ELF-1 (cell line): Measurements from ENCODE around the gene DNAJC3.
"Not testable (repeated sequence)": the region's sequence is repeated elsewhere in the genome, so short reads cannot be mapped to it uniquely, and the experiment has no call there.

Source experiments
- DNase-seq: peaks from one replicate; pipeline ENCODE4 v3.0.0-alpha.2; 2016; ENCODE audit warnings: low read depth, low spot score

DNAJC3 gene

DNA sequence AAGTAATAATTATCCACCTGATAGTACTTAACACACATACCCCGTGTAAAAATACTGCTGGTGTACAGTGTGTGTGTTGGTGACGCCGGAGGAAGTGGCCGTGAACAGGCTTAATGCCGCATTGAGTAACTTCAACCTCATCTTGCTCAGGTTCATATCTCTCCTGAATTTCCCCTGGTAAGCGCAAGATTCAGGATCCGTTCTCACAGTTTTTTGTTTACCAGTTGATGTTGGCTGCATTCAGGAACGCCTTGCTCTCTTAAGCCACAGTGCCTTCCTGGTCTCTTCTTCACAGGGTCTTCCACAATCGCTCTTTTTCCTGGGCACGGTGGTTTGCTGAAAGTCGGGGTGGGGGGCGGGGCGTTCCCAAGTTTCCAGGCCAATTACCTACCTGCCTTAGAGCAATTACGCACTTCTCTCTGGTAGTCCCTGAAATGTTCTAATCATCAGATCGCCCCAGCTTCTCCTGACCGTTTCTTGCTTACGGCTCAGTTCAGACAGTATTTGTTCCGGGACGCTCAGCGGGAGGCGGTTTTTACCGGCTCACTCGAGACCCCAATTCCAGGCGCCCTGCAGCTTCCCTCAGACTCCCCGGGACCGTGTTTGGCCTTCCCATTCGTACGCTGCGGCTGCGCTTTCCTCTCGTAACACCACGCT, 706 bp upstream of the DNAJC3 start:
- no peak for DNase-seq

DNA sequence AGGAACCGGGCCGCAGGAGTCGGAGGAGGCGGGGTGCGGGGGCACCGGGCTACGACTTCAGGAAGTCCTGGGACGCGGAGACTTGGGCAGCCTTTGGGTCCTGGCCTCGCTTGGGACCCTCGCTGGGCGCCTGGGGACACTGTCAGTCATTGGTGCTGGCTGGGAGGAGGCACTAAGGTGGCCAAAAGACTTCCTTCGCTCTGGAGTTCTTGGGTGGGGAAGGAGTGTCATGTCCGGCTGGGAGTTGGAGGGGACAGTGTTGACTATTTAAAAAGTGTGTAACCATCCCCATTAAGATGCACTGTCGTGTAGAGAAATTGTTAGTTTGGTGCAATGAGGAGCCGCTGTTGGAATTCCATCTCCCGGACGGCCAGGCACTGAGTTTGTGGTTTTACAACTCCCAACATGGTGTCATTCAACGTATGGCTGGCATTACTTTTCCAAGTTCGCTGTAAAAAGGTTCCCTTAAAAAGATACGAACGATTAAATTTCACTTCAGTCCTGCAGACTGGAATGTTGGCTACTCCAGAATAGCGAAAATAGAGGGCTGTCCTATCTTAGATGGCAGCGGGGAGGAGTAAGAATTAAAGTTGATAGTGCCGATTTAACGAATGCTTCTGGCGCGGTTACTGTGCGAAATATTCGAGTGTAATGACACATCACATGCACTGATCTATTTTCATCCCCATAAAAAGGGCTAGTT, 776 bp downstream of the DNAJC3 start:
- DNase-seq: peak; percentile 48

DNA sequence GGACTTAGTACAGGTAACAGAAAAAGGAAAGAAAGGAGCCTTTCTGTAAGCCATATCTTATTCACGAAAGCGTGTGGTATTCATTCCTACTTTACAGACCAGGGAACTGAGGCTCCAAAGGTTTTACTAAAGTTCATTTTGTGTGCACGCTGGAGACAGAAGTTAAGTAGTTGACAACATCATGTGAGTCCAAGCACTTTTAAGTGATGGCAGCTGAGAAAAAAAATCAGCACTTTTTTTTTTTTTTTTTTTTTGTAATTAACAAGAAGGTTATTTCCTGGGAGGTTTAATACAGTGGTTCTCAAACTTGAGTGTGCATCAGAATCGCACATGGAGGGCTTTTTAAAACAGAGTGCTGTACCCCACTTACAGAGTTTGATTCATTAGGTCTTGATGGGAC, 2.0 kb downstream of the DNAJC3 start:
- no peak for DNase-seq

DNA sequence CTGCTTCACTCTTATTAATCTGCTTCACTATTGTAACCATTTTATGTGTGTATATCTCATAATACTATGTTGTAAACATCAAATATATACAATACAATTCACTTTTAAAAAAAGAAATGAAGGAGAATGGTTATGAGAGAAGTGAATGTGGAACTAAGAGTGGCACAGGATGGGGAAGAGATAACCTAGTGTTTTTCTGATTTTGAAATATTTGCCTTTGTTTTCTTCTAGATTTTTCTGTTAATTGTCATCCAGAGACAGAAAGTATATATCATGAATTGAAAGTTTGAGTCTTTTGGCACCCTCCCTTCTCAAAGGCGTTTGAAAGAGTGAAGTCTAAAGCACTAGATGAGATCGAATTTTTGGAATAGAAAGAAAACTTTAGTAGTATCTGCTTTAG, 2.8 kb downstream of the DNAJC3 start:
- no peak for DNase-seq

DNA sequence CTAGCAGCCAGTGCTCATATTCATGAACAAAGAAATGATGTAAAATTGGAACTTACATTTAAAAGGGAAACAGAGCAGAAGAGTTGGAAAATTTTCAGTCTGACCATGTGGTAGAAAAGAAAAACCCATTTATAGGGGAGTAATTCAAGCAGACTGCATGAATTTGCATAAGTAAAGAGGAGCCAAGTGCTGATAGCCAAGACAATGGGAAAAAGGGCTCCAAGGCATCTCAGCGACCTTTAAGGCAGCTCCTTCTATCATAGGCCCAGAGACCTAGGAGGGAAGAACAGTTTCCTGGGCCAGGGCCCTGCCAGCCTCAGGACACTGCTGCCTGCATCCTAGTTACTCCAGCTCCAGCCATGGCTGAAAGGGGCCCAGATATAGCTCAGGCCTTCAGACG, 7.5 kb downstream of the DNAJC3 start:
- peak; percentile 60 for DNase-seq

GRCh38 chr13:95684960-95685359, 8.0 kb downstream of the DNAJC3 start:
- not testable (repeated sequence) for DNase-seq

GRCh38 chr13:95689582-95689926, 12.6 kb downstream of the DNAJC3 start:
- no peak for DNase-seq

GRCh38 chr13:95690986-95691385, 14.0 kb downstream of the DNAJC3 start:
- not testable (repeated sequence) for DNase-seq

GRCh38 chr13:95697052-95697680, 20.2 kb downstream of the DNAJC3 start:
- DNase-seq: no peak

DNA sequence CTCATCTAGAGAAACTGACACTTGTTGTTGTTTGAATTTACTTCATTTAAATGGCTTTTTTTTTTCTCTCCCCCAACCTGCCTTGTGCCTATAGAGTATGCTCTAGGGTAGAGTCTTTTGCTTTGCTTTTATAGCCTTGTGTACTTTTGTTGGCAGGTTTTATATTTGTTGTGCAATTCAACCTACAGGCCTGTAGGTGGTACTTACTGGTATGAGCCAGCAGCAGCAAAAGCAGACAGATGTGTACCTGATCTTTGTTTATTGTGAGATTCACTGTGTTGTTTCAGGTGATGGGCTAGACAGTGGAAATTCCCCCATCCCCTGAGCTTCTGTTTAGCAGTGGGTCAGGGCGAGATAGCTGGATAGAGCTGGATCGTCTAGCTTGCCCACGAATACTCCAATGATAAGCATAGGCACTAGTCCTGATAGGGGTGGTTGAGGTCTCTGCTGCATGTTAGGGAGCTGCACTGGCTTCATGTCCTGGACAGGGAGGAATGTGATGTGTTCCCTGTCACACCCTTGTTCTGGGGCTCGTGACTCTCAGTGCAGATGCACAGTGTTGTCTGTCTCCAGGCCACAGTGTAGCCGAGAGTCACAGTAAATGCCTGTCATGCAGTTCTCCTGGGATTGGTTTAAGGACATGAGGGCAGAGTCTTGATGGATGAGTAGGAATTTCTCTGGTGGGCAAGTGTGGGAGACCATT, 21.3 kb downstream of the DNAJC3 start:
- DNase-seq: peak; percentile 31

DNA sequence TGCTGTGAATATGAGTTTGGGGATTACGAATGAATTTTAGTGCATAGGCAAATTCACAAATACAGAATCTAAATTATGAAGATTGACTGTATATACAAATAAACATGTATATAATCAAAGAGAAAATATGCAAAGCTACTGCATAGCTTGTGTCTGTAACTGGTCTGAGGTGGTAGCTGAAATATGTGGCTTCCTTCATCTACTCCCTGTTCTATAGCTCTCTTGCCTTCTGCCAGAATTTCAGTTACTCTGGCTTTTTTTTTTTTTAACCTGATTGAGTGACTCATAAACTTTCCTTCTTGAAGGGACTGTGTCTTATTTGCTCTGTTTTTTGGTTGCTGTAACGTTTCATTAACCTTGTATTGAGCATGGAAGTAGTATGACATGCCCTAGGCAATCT, 26.6 kb downstream of the DNAJC3 start:
- no peak for DNase-seq

DNA sequence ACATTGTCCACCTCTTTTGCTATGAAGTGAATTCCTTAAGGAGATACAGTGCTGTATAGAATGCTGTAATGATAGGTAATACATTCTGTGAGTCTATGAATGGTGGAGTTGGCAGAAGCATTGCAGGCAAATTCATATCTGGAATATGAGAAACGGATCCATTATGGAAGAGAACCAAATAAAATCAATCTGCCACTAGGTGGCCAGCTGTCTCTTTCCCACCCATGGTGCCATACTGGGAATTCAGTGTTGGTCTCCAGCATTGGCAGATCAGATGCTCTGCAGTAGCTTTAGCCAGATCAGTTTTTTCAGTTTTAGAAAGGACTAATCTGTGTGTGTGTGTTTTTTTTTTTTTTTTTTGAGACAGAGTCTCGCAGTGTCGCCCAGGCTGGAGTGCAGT, 27.6 kb downstream of the DNAJC3 start:
- DNase-seq: no peak

DNA sequence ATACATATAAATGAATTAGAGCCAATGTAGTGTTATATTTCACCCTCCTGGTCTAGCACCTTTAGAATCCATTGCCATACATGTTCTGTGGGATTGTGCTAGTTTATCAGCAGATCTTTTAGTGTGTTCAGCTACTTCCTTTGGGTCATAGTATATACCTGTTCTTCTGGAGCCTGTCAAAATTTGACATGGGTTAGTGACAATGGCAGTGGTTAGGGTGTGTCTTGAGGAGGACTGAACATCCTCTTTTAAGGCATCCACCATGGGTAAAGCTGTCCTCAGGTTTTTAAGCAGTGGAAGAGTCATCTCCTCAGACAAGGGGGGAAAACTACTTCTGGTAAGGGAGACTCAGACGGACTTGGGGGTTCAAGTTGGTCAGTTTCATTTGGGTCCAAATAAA, 29.4 kb downstream of the DNAJC3 start:
- DNase-seq: no peak

DNA sequence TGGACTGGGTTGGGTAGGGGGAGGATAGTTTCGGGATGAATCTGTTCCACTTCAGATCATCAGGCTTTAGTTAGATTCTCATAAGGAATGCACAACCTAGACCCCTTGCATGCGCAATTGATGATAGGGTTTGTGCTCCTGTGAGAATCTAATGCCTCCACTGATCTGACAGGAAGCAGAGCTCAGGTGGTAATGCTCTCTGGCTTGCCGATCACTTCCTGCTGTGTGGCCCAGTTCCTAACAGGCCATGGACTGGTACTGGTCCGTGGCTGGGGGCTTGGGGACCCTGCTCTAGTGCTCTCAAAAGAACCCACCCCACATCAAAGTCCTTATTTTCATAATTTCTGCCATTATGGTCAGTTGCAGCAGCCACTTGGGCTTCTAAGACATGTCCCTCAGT, 30.1 kb downstream of the DNAJC3 start:
- DNase-seq: no peak

DNA sequence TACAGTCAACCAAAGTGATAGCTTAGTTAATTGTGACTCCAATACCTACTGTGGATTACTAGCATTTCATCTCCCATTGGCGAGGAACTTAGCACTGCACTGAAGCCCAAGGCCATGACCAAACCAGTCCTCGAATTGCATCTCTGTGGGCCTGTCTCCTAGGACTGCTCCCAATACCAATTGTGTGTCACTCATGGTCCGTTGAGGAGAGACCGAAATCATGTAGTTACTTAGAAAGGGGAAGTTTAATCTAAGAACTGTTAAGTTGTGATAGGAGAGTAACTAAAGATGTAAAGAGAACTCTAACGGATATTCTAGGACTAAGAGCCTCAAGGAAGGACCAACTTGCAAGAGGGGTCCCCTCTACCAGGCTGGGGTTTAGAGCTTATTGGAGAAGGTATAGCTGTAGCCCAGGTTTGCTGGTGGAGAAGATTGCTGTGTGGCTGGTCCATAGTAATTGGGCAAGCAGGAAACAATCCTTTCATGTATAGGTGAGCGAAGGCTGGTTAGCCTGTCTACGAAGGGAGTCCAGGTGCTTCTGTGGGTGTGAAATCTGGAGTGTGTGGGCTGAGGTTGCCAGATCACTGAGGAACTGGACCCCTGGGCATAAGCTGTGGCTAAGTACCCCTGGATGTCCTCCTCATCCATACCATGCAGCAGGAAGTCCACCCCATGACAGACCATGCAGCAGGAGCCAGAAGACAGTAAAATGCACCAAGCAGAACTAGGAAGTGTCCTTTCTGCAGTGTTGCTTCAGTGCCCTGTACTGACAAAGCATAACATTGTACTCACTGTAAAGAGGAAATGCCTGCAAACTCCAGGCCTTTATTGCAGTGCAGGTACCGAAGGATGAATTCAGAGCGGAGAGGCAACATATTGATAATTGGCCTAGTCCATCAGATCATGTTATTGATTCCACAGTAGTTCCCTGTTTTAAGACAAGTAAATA, 30.8 kb downstream of the DNAJC3 start:
- DNase-seq: no peak

GRCh38 chr13:95708391-95708774, 31.4 kb downstream of the DNAJC3 start:
- no peak for DNase-seq

GRCh38 chr13:95708811-95709500, 32.0 kb downstream of the DNAJC3 start:
- no peak for DNase-seq

- DNase-seq: no peak
These were observed 33.4 kb downstream of the DNAJC3 start for GRCh38 chr13:95710313-95710712.

DNA sequence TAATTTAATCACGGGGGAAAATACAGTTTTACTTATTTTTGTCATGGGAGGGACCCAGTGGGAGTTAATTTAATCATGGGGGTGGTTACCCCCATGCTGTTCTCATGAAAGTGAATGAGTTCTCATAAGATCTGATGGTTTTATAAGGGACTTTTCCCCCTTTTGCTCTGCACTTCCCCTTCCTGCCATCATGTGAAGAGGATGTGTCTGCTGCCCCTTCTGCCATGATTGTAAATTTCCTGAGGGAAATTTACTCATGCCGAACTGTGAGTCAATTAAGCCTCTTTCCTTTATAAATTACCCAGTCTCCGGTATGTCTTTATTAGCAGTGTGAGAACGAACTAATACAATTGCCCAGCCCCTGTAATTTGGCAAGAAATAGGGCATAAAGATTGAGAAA, 35.9 kb downstream of the DNAJC3 start:
- DNase-seq: not testable (repeated sequence)

GRCh38 chr13:95713651-95714050, 36.7 kb downstream of the DNAJC3 start:
- DNase-seq: no peak
